ENCODE measurements around the gene LIMS2.

Gene LIMS2

GRCh38 chr2:127646487-127647241, 28.7 kb downstream of the LIMS2 start:
- no peak for TF ChIP-seq GATA1 (IDR thresholded peaks at IDR 0.05; ENCODE audit: low read depth, low read length)
- no peak for TF ChIP-seq POLR2A (IDR thresholded peaks at IDR 0.05; ENCODE audit: low read length)
- DNase-seq: no peak

- TF ChIP-seq POLR2A (IDR thresholded peaks at IDR 0.05; ENCODE audit: low read length) (no peak), GATA1 (IDR thresholded peaks at IDR 0.05; ENCODE audit: low read depth, low read length) (no peak)
- no peak for DNase-seq
Measured at GRCh38 chr2:127645395-127646291, 29.7 kb downstream of the LIMS2 start, which contains the start of gene GPR17. Gene GPR17 (plus strand): TSS chr2:127646153. CDS start chr2:127650736, 4,583 bp downstream.

- TF ChIP-seq POLR2A (IDR thresholded peaks at IDR 0.05; ENCODE audit: low read length) (no peak), GATA1 (IDR thresholded peaks at IDR 0.05; ENCODE audit: low read depth, low read length) (no peak)
- no peak for DNase-seq
Measured at GRCh38 chr2:127645026-127645394, 30.3 kb downstream of the LIMS2 start.

GRCh38 chr2:127644066-127645025, 31.0 kb downstream of the LIMS2 start:
- no peak for TF ChIP-seq POLR2A (IDR thresholded peaks at IDR 0.05; ENCODE audit: low read length)
- no peak for TF ChIP-seq GATA1 (IDR thresholded peaks at IDR 0.05; ENCODE audit: low read depth, low read length)
- DNase-seq: no peak

- DNase-seq: no peak
- TF ChIP-seq GATA1 (IDR thresholded peaks at IDR 0.05; ENCODE audit: low read depth, low read length) (no peak), POLR2A (IDR thresholded peaks at IDR 0.05; ENCODE audit: low read length) (no peak)
Measured at GRCh38 chr2:127643439-127644065, 31.8 kb downstream of the LIMS2 start.

- no peak for TF ChIP-seq GATA1 (IDR thresholded peaks at IDR 0.05; ENCODE audit: low read depth, low read length)
- TF ChIP-seq POLR2A (IDR thresholded peaks at IDR 0.05; ENCODE audit: low read length): no peak
- no peak for DNase-seq
Measured at GRCh38 chr2:127642706-127643438, 32.5 kb downstream of the LIMS2 start.

GRCh38 chr2:127641846-127642507, 33.4 kb downstream of the LIMS2 start:
- no peak for TF ChIP-seq POLR2A (IDR thresholded peaks at IDR 0.05; ENCODE audit: low read length)
- TF ChIP-seq GATA1 (IDR thresholded peaks at IDR 0.05; ENCODE audit: low read depth, low read length): no peak
- no peak for DNase-seq

- DNase-seq: no peak
- TF ChIP-seq POLR2A (IDR thresholded peaks at IDR 0.05; ENCODE audit: low read length) (no peak), GATA1 (IDR thresholded peaks at IDR 0.05; ENCODE audit: low read depth, low read length) (no peak)
Measured at GRCh38 chr2:127641133-127641532, 34.2 kb downstream of the LIMS2 start.

- TF ChIP-seq POLR2A (IDR thresholded peaks at IDR 0.05; ENCODE audit: low read length) (no peak), GATA1 (IDR thresholded peaks at IDR 0.05; ENCODE audit: low read depth, low read length) (no peak)
- DNase-seq: no peak
Measured at GRCh38 chr2:127640082-127641072, 35.0 kb downstream of the LIMS2 start.

GRCh38 chr2:127639111-127639474, 36.2 kb downstream of the LIMS2 start:
- no peak for DNase-seq
- no peak for TF ChIP-seq POLR2A (IDR thresholded peaks at IDR 0.05; ENCODE audit: low read length)
- TF ChIP-seq GATA1 (IDR thresholded peaks at IDR 0.05; ENCODE audit: low read depth, low read length): no peak

Measured in erythroblast (primary cell).